Stomach smooth muscle (tissue), 2 donors: ENCODE data around the gene PRELID1.
"Not testable (repeated sequence)": the region's sequence is repeated elsewhere in the genome, so short reads cannot be mapped to it uniquely, and the experiment has no call there.

ENCODE experiments used
- H3K27ac ChIP-seq: one replicate; pipeline ENCODE4 v1.7.0; 2013; ENCODE audit warnings: mild to moderate bottlenecking, low read length, inconsistent platforms
- H3K27me3 ChIP-seq, 2 donors: one replicate each; pipeline ENCODE4 v1.7.0; 2013; ENCODE audit warnings: low read length in 2 of 2; ENCODE audit not compliant: insufficient read depth in 2 of 2, control insufficient read depth in 1 of 2
- H3K36me3 ChIP-seq, 2 donors: one replicate each; pipeline ENCODE4 v1.7.0; 2013; ENCODE audit warnings: low read length in 2 of 2; ENCODE audit not compliant: control insufficient read depth in 2 of 2, insufficient read depth in 2 of 2
- H3K4me1 ChIP-seq: one replicate; pipeline ENCODE4 v1.7.0; 2013; ENCODE audit warnings: low read length; ENCODE audit not compliant: control insufficient read depth, insufficient read depth
- H3K4me3 ChIP-seq, 2 donors: one replicate each; pipeline ENCODE4 v1.7.0; 2013; ENCODE audit warnings: low read length in 2 of 2
- H3K9ac ChIP-seq, 2 donors: one replicate each; pipeline ENCODE4 v1.7.0; 2013; ENCODE audit warnings: low read length in 2 of 2, mild to moderate bottlenecking in 1 of 2
- H3K9me3 ChIP-seq, 2 donors: one replicate each; pipeline ENCODE4 v1.7.0; 2013; ENCODE audit warnings: low read length in 2 of 2; ENCODE audit not compliant: control insufficient read depth in 2 of 2
- donor health status: healthy.
- donor health status: Pancreatic carcinoma.

The PRELID1 gene

GRCh38 chr5:177303121-177303924 lies at the start of gene PRELID1, which contains the start of gene RAB24:
Gene PRELID1, plus strand, starts transcription at chr5:177303799. Its CDS starts 187 bp downstream, at chr5:177303986.
Gene RAB24, minus strand, starts transcription at chr5:177303719. Its CDS starts 431 bp downstream, at chr5:177303288.
- Histone ChIP-seq H3K36me3 (peaks cover 5 to 14% of the 10 kb centered on the region in 2 donors), H3K9me3 (no peaks in the 10 kb centered on the region), H3K4me1 (peaks cover 50% of the 10 kb centered on the region), H3K9ac (peak within 1 kb of the TSS; percentile 71 to 84), H3K27ac (peak within 1 kb of the TSS; percentile 58), H3K4me3 (peak within 1 kb of the TSS; percentile 82 to 94), H3K27me3 (no peaks in the 10 kb centered on the region)

GRCh38 chr5:177256296-177256695 lies 47.3 kb upstream of the PRELID1 start:
- H3K36me3 ChIP-seq: peaks cover 30 to 31% of the 10 kb centered on the region in 2 donors
- no peaks in the 10 kb centered on the region for H3K27me3 ChIP-seq
- H3K4me3 ChIP-seq: no peak overlapping the region
- H3K27ac ChIP-seq: no peak overlapping the region
- no peaks in the 10 kb centered on the region for H3K4me1 ChIP-seq
- H3K9me3 ChIP-seq: no peaks in the 10 kb centered on the region
- no peak overlapping the region for H3K9ac ChIP-seq

- H3K9ac ChIP-seq, H3K27ac ChIP-seq, H3K9me3 ChIP-seq, H3K4me1 ChIP-seq, H3K27me3 ChIP-seq, H3K4me3 ChIP-seq: not testable (repeated sequence)
- peaks cover 25 to 26% of the 10 kb centered on the region in 2 donors for H3K36me3 ChIP-seq
These were observed 44.9 kb upstream of the PRELID1 start for GRCh38 chr5:177258711-177259110.

- Histone ChIP-seq H3K4me3 (no peak overlapping the region), H3K9ac (no peak overlapping the region), H3K27ac (no peak overlapping the region), H3K9me3 (no peaks in the 10 kb centered on the region), H3K27me3 (no peaks in the 10 kb centered on the region), H3K36me3 (peaks cover 26 to 28% of the 10 kb centered on the region in 2 donors), H3K4me1 (no peaks in the 10 kb centered on the region)
These were observed 42.6 kb upstream of the PRELID1 start for GRCh38 chr5:177260961-177261360.

- H3K36me3 ChIP-seq: peaks cover 30 to 33% of the 10 kb centered on the region in 2 donors
- no peak overlapping the region for H3K9ac ChIP-seq
- no peak overlapping the region for H3K4me3 ChIP-seq
- no peaks in the 10 kb centered on the region for H3K9me3 ChIP-seq
- H3K4me1 ChIP-seq: no peaks in the 10 kb centered on the region
- no peak overlapping the region for H3K27ac ChIP-seq
- H3K27me3 ChIP-seq: no peaks in the 10 kb centered on the region
These were observed 42.1 kb upstream of the PRELID1 start for GRCh38 chr5:177261510-177261909.

GRCh38 chr5:177264178-177264577 lies 39.4 kb upstream of the PRELID1 start:
- Histone ChIP-seq H3K9me3 (no peaks in the 10 kb centered on the region), H3K9ac (no peak overlapping the region), H3K4me1 (no peaks in the 10 kb centered on the region), H3K27ac (no peak overlapping the region), H3K36me3 (peaks cover 25 to 32% of the 10 kb centered on the region in 2 donors), H3K27me3 (no peaks in the 10 kb centered on the region), H3K4me3 (no peak overlapping the region)

GRCh38 chr5:177265395-177265794 lies 38.2 kb upstream of the PRELID1 start:
- Histone ChIP-seq H3K9me3 (no peaks in the 10 kb centered on the region), H3K4me3 (no peak overlapping the region), H3K9ac (no peak overlapping the region), H3K4me1 (no peaks in the 10 kb centered on the region), H3K36me3 (peaks cover 24 to 30% of the 10 kb centered on the region in 2 donors), H3K27ac (no peak overlapping the region), H3K27me3 (no peaks in the 10 kb centered on the region)

GRCh38 chr5:177269232-177269895 lies 34.2 kb upstream of the PRELID1 start:
- H3K27ac ChIP-seq: no peak overlapping the region
- no peak overlapping the region for H3K9ac ChIP-seq
- no peaks in the 10 kb centered on the region for H3K4me1 ChIP-seq
- H3K9me3 ChIP-seq: no peaks in the 10 kb centered on the region
- H3K4me3 ChIP-seq: no peak overlapping the region
- peaks cover 26 to 32% of the 10 kb centered on the region in 2 donors for H3K36me3 ChIP-seq
- no peaks in the 10 kb centered on the region for H3K27me3 ChIP-seq

- Histone ChIP-seq H3K27ac (no peak overlapping the region), H3K36me3 (peaks cover 26 to 35% of the 10 kb centered on the region in 2 donors), H3K4me1 (no peaks in the 10 kb centered on the region), H3K9ac (no peak overlapping the region), H3K27me3 (no peaks in the 10 kb centered on the region), H3K4me3 (no peak overlapping the region), H3K9me3 (no peaks in the 10 kb centered on the region)
These were observed 33.6 kb upstream of the PRELID1 start for GRCh38 chr5:177269976-177270375.

GRCh38 chr5:177270653-177271052 lies 32.9 kb upstream of the PRELID1 start:
- Histone ChIP-seq H3K9ac (no peak overlapping the region), H3K4me3 (no peak overlapping the region), H3K27ac (no peak overlapping the region), H3K36me3 (peaks cover 24 to 37% of the 10 kb centered on the region in 2 donors), H3K27me3 (no peaks in the 10 kb centered on the region), H3K4me1 (no peaks in the 10 kb centered on the region), H3K9me3 (no peaks in the 10 kb centered on the region)

- Histone ChIP-seq H3K36me3 (peaks cover 24 to 35% of the 10 kb centered on the region in 2 donors), H3K27me3 (no peaks in the 10 kb centered on the region), H3K9me3 (no peaks in the 10 kb centered on the region), H3K9ac (no peak overlapping the region), H3K27ac (no peak overlapping the region), H3K4me3 (no peak overlapping the region), H3K4me1 (no peaks in the 10 kb centered on the region)
These were observed 32.5 kb upstream of the PRELID1 start for GRCh38 chr5:177271113-177271512.
